NB4 (cell line): ENCODE measurements around the gene AMBP.
"Not testable (repeated sequence)": the region's sequence is repeated elsewhere in the genome, so short reads cannot be mapped to it uniquely, and the experiment has no call there.

Source experiments
- DNase-seq: peaks from one replicate; pipeline ENCODE4 v3.0.0; 2010; ENCODE audit warnings: low read depth
- H3K4me3 ChIP-seq: one replicate; pipeline ENCODE4 v1.5.1; 2011; ENCODE audit warnings: mild to moderate bottlenecking, low read depth, low read length, moderate library complexity
- CTCF ChIP-seq: IDR thresholded peaks from one replicate; pipeline ENCODE4 v1.5.1; 2012; ENCODE audit warnings: low read depth, low read length
- MYC ChIP-seq: IDR thresholded peaks from 2 replicates; pipeline ENCODE4 v1.6.1; 2011; ENCODE audit warnings: low read depth, low read length
- POLR2A ChIP-seq: IDR thresholded peaks from 2 replicates; pipeline ENCODE4 v1.6.1; 2011; ENCODE audit warnings: mild to moderate bottlenecking; ENCODE audit not compliant: insufficient read length; ENCODE audit errors: extremely low read depth
- TF ChIP-seq, protein P1 (sequence below): IDR thresholded peaks from 2 replicates; pipeline ENCODE4 v1.6.1; 2011; ENCODE audit warnings: low read depth, low read length

AMBP gene

GRCh38 chr9:114048533-114049415 lies 29.3 kb downstream of the AMBP start:
- TF ChIP-seq, protein P1, sequence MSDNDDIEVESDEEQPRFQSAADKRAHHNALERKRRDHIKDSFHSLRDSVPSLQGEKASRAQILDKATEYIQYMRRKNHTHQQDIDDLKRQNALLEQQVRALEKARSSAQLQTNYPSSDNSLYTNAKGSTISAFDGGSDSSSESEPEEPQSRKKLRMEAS, result no peak
- no peak for TF ChIP-seq MYC
- TF ChIP-seq POLR2A, result no peak
- TF ChIP-seq CTCF, result no peak
- DNase-seq, result no peak
- no peak overlapping the region for H3K4me3 ChIP-seq

DNA sequence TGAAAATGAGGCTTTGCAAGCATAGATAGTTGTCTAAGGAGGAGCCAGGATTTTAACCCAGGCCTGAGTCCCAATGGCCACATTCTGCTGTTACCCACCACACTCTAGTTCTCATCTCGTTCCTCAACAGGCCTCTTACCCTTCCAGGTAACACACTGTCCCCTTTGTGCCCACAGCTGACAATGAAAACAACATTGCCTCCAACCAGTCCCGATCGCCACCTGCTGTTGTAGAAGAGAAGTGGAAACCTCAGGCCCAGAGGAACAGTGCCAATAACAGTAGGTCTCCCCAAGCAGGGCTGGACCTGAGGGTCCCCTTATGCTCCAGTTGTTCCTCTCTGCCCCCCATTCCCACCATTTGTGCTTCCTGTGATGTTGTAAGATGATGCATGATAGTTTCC lies 30.4 kb downstream of the AMBP start:
- no peak overlapping the region for H3K4me3 ChIP-seq
- peak; percentile 9 for DNase-seq
- TF ChIP-seq MYC (no peak), CTCF (no peak), POLR2A (no peak)
- TF ChIP-seq, protein P1, result no peak

GRCh38 chr9:114046875-114047274 lies 31.2 kb downstream of the AMBP start:
- no peak overlapping the region for H3K4me3 ChIP-seq
- TF ChIP-seq POLR2A (no peak), CTCF (no peak), MYC (no peak)
- TF ChIP-seq, protein P1, result no peak
- DNase-seq, result no peak

DNA sequence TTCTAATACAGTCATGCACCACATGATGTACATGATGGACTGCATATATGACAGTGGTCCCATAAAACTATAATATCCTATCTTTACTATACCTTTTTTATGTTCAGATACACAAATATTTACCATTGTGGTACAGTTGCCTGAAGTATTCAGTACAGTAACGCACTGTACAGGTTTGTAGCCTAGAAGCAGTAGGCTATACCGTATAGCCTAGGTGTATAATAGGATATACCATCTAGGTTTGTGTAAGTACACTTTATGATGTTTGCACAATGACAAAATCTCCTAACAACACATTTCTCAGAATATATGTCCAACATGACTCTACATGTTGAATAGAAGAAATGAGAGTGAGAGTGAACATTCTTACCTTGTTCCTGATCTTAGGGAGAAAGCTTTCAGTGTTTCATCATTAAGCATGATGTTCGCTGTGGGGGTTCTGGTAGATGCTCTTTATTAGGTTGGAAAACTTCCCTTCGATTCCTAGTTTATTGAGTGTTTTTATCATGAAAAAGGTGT lies 31.8 kb downstream of the AMBP start:
- H3K4me3 ChIP-seq, result no peak overlapping the region
- TF ChIP-seq MYC (no peak), POLR2A (no peak), CTCF (no peak)
- TF ChIP-seq, protein P1, result no peak
- DNase-seq, result no peak

DNA sequence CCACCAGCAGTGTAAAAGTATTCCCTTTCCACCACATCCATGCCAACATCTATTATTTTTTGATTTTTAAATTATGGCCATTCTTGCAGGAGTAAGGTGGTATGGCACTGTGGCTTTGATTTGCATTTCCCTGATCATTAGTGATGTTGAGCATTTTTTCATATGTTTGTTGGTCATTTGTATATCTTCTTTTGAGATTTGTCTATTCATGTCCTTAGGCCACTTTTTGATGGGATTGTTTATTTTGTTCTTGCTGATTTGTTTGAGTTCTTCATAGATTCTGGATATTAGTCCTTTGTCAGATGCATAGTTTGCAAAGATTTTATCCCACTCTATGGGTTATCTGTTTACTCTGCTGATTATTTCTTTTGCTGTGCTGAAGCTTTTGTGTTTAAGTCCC lies 34.4 kb downstream of the AMBP start:
- H3K4me3 ChIP-seq, DNase-seq: not testable (repeated sequence)

DNA sequence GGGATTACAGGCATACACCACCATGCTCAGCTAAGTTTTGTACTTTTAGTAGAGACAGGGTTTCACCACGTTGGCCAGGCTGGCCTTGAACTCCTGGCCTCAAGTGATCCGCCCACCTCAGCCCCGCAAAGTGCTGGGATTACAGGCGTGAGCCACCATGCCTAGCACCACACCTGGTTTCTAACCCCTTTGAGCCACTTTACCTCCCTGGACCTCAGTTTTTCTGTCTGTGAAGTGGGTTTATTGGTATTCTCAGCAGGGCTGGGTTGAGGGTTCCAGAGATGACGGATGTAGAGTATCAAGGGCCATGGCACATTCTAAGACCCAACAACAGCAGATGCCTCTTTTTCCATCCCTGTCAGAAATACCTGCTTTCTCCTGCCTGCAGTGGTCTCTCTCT lies 38.6 kb downstream of the AMBP start:
- DNase-seq, result no peak
- TF ChIP-seq MYC (no peak), POLR2A (no peak), CTCF (no peak)
- TF ChIP-seq, protein P1, result no peak
- no peak overlapping the region for H3K4me3 ChIP-seq
